HepG2 (cell line): Measurements from ENCODE around the gene COASY. TPM values are rescaled to one million over a fixed set of nuclear protein-coding genes. Genes with fewer than 3 reads are reported as not detected.

Source experiments
- ARNT2 ChIP-seq: sonication (generic); formaldehyde crosslinking; IDR thresholded peaks from 2 replicates; pipeline ENCODE4 v1.8.0; 2022; ENCODE audit warnings: mild to moderate bottlenecking, low read depth, missing genetic modification reagents, moderate library complexity
- CHD2 ChIP-seq: IDR thresholded peaks from 2 replicates; pipeline ENCODE4 v1.6.1; 2011; ENCODE audit warnings: low read depth, low read length, improper control_type of control experiment
- GLI4 ChIP-seq: sonication (generic); formaldehyde crosslinking; IDR thresholded peaks from 2 replicates; pipeline ENCODE4 v1.5.1; 2020; ENCODE audit warnings: missing genetic modification reagents, mild to moderate bottlenecking, moderate library complexity, borderline replicate concordance
- IKZF1 ChIP-seq: fragments of 450-650 bp; IDR thresholded peaks from 2 replicates; pipeline ENCODE4 v1.7.1; 2016
- NCOA5 ChIP-seq: sonication (generic); formaldehyde crosslinking; IDR thresholded peaks from 2 replicates; pipeline ENCODE4 v1.4.0; 2020; ENCODE audit warnings: missing genetic modification reagents
- RAD21 ChIP-seq: fragments of 450-650 bp; formaldehyde crosslinking; IDR thresholded peaks from 2 replicates; pipeline ENCODE4 v1.5.0; 2020; ENCODE audit warnings: mild to moderate bottlenecking
- TEAD3 ChIP-seq: optimal IDR thresholded peaks from 2 replicates; pipeline ENCODE3; 2016; ENCODE audit warnings: borderline replicate concordance
- TMF1 ChIP-seq: sonication (generic); formaldehyde crosslinking; IDR thresholded peaks from 2 replicates; pipeline ENCODE4 v1.8.1; 2022; ENCODE audit warnings: low read depth, missing genetic modification reagents
- ZKSCAN1 ChIP-seq: fragments of 150-350 bp; IDR thresholded peaks from 2 replicates; pipeline ENCODE4 v1.6.1; 2014; ENCODE audit warnings: low read length
- ZNF329 ChIP-seq: sonication (generic); formaldehyde crosslinking; IDR thresholded peaks from 2 replicates; pipeline ENCODE4 v1.9.0; 2021; ENCODE audit warnings: low read depth, mild to moderate bottlenecking, missing genetic modification reagents
- ZNF383 ChIP-seq: sonication (generic); formaldehyde crosslinking; IDR thresholded peaks from 2 replicates; pipeline ENCODE4 v1.4.0; 2020; ENCODE audit warnings: missing genetic modification reagents, mild to moderate bottlenecking, borderline replicate concordance
- ZNF484 ChIP-seq: sonication (generic); formaldehyde crosslinking; IDR thresholded peaks from 2 replicates; pipeline ENCODE4 v1.5.1; 2020; ENCODE audit warnings: mild to moderate bottlenecking, low read depth, missing genetic modification reagents, borderline replicate concordance
- ZNF724P ChIP-seq: sonication (generic); formaldehyde crosslinking; IDR thresholded peaks from 2 replicates; pipeline ENCODE4 v1.8.0; 2022; ENCODE audit warnings: missing genetic modification reagents, borderline replicate concordance
- polyA plus RNA-seq, 8 experiments: library from polyadenylated mRNA; depleted of rRNA in 3 of 8; stranded (reverse) in 7 of 8; unstranded in 1 of 8; fragments of >200 nt; fragmentation: Illumina TruSeq in 4 of 8; extraction: Trizol in 4 of 8; gene quantifications; 2 replicates each; pipeline versions ENCODE4 v1.2.1 to v1.2.3, GENCODE V29; 2011 to 2016; ENCODE audit warnings: low read depth in 4 of 8, missing spikeins in 1 of 8, mixed read lengths in 1 of 8; ENCODE audit not compliant: insufficient read depth in 1 of 8
- total RNA-seq, 5 experiments: library from RNA; depleted of rRNA; stranded (reverse); fragments of >200 nt; fragmentation: Illumina TruSeq; extraction: Trizol; gene quantifications; 2 replicates each; pipeline ENCODE4 v1.2.3, GENCODE V29; 2016; ENCODE audit warnings: low read depth in 1 of 5
- TF ChIP-seq, protein P1 (sequence below): sonication (generic); formaldehyde crosslinking; IDR thresholded peaks from 2 replicates; pipeline ENCODE4 v1.4.0; 2020; ENCODE audit warnings: missing genetic modification reagents, borderline replicate concordance
- TF ChIP-seq, protein P2 (sequence below): sonication (generic); formaldehyde crosslinking; IDR thresholded peaks from 2 replicates; pipeline ENCODE4 v1.5.1; 2020; ENCODE audit warnings: missing genetic modification reagents, mild to moderate bottlenecking, borderline replicate concordance
- TF ChIP-seq, protein P3 (sequence below): sonication (generic); formaldehyde crosslinking; IDR thresholded peaks from 2 replicates; pipeline ENCODE4 v1.5.0; 2020; ENCODE audit warnings: mild to moderate bottlenecking, missing genetic modification reagents
- TF ChIP-seq, protein P4 (sequence below): sonication (generic); formaldehyde crosslinking; IDR thresholded peaks from 2 replicates; pipeline ENCODE4 v1.5.1; 2020; ENCODE audit warnings: missing genetic modification reagents, mild to moderate bottlenecking, borderline replicate concordance

The COASY gene
- total and polyA plus RNA-seq, 2 of the 13 experiments (the other 11 are each of a cell fraction or from before 2014, with no cell fraction given): 90.7 to 125 TPM

DNA sequence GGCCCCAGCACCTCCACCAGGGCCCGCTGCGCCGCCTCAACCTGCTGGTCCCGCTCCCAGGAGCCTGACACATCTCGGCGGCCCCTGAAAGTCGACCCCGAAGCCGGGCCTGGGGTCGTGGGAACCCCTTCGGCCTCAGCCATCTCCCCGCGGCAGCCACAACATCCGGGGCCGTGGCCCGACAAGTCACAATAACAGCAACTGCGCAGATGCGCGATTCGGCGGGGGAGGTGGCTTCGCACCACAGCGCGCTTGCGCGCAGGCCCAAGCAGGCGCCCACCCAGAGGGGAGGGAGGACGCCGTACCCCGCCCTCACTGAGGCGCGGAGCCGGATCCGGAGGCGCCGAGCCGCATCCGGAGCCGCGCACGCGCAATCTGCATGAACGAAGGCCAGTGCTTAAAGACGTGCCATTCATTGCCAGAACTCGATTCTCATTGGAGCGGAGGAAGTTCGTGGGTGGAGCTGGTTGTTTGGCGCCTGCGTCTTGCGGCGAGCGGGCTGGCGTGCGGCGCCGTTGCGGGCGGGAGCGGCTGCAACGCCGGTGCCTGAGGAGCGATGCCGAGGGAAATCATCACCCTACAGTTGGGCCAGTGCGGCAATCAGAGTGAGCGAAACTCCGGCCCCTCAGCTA is 47.4 kb downstream of the COASY start, which contains the start of the genes RETREG3 and TUBG1 (continued):
- TF ChIP-seq, protein P1, sequence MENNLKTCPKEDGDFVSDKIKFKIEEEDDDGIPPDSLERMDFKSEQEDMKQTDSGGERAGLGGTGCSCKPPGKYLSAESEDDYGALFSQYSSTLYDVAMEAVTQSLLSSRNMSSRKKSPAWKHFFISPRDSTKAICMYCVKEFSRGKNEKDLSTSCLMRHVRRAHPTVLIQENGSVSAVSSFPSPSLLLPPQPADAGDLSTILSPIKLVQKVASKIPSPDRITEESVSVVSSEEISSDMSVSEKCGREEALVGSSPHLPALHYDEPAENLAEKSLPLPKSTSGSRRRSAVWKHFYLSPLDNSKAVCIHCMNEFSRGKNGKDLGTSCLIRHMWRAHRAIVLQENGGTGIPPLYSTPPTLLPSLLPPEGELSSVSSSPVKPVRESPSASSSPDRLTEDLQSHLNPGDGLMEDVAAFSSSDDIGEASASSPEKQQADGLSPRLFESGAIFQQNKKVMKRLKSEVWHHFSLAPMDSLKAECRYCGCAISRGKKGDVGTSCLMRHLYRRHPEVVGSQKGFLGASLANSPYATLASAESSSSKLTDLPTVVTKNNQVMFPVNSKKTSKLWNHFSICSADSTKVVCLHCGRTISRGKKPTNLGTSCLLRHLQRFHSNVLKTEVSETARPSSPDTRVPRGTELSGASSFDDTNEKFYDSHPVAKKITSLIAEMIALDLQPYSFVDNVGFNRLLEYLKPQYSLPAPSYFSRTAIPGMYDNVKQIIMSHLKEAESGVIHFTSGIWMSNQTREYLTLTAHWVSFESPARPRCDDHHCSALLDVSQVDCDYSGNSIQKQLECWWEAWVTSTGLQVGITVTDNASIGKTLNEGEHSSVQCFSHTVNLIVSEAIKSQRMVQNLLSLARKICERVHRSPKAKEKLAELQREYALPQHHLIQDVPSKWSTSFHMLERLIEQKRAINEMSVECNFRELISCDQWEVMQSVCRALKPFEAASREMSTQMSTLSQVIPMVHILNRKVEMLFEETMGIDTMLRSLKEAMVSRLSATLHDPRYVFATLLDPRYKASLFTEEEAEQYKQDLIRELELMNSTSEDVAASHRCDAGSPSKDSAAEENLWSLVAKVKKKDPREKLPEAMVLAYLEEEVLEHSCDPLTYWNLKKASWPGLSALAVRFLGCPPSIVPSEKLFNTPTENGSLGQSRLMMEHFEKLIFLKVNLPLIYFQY (CRISPR knock-in tag): no peak
- TF ChIP-seq CHD2: no peak; the same call in 1 of the 2 replicates
- TF ChIP-seq NCOA5 (CRISPR knock-in tag): no peak
- peak; percentile 81 for TF ChIP-seq RAD21 (CRISPR knock-in tag)
- peak; percentile 73 for TF ChIP-seq TMF1 (CRISPR knock-in tag)
- no peak for TF ChIP-seq ZNF484 (CRISPR knock-in tag)
- TF ChIP-seq, protein P2, sequence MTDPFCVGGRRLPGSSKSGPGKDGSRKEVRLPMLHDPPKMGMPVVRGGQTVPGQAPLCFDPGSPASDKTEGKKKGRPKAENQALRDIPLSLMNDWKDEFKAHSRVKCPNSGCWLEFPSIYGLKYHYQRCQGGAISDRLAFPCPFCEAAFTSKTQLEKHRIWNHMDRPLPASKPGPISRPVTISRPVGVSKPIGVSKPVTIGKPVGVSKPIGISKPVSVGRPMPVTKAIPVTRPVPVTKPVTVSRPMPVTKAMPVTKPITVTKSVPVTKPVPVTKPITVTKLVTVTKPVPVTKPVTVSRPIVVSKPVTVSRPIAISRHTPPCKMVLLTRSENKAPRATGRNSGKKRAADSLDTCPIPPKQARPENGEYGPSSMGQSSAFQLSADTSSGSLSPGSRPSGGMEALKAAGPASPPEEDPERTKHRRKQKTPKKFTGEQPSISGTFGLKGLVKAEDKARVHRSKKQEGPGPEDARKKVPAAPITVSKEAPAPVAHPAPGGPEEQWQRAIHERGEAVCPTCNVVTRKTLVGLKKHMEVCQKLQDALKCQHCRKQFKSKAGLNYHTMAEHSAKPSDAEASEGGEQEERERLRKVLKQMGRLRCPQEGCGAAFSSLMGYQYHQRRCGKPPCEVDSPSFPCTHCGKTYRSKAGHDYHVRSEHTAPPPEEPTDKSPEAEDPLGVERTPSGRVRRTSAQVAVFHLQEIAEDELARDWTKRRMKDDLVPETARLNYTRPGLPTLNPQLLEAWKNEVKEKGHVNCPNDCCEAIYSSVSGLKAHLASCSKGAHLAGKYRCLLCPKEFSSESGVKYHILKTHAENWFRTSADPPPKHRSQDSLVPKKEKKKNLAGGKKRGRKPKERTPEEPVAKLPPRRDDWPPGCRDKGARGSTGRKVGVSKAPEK (CRISPR knock-in tag): no peak
- TF ChIP-seq, protein P3, sequence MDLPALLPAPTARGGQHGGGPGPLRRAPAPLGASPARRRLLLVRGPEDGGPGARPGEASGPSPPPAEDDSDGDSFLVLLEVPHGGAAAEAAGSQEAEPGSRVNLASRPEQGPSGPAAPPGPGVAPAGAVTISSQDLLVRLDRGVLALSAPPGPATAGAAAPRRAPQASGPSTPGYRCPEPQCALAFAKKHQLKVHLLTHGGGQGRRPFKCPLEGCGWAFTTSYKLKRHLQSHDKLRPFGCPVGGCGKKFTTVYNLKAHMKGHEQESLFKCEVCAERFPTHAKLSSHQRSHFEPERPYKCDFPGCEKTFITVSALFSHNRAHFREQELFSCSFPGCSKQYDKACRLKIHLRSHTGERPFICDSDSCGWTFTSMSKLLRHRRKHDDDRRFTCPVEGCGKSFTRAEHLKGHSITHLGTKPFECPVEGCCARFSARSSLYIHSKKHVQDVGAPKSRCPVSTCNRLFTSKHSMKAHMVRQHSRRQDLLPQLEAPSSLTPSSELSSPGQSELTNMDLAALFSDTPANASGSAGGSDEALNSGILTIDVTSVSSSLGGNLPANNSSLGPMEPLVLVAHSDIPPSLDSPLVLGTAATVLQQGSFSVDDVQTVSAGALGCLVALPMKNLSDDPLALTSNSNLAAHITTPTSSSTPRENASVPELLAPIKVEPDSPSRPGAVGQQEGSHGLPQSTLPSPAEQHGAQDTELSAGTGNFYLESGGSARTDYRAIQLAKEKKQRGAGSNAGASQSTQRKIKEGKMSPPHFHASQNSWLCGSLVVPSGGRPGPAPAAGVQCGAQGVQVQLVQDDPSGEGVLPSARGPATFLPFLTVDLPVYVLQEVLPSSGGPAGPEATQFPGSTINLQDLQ (CRISPR knock-in tag): no peak; the same call in 1 of the 2 replicates
- peak; percentile 44; the same call in 1 of the 2 replicates for TF ChIP-seq ARNT2 (CRISPR knock-in tag)
- TF ChIP-seq ZNF329 (CRISPR knock-in tag): peak; percentile 74; the same call in 1 of the 2 replicates
- no peak; the same call in 1 of the 2 replicates for TF ChIP-seq ZNF724P
- no peak for TF ChIP-seq ZKSCAN1
- TF ChIP-seq GLI4 (CRISPR knock-in tag): 0 out of 2 replicates have a peak, but pooled peaks have one; percentile 90
- no peak for TF ChIP-seq IKZF1
- peak; percentile 67 for TF ChIP-seq TEAD3
- TF ChIP-seq ZNF383 (CRISPR knock-in tag): no peak
- TF ChIP-seq, protein P4, sequence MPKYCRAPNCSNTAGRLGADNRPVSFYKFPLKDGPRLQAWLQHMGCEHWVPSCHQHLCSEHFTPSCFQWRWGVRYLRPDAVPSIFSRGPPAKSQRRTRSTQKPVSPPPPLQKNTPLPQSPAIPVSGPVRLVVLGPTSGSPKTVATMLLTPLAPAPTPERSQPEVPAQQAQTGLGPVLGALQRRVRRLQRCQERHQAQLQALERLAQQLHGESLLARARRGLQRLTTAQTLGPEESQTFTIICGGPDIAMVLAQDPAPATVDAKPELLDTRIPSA (CRISPR knock-in tag): peak; percentile 27; the same call in 1 of the 2 replicates
